A673 (cell line): Measurements from ENCODE around the gene PNPLA1. TPM values are rescaled to one million over a fixed set of nuclear protein-coding genes. Genes with fewer than 3 reads are reported as not detected.

Experiments used
- BruUV-seq: library from RNA; stranded (reverse); fragments of 400-500 nt; replicated peaks from 2 replicates; lab custom pipeline; 2021; lab: Mats Ljungman, UMichigan
- CTCF ChIA-PET: fragments of 300-600 bp; sonication (Branson Sonifier 250); formaldehyde crosslinking; loops from one replicate; lab custom pipeline; 2022; ENCODE audit warnings: antibody characterized with exemption; lab: Charles Lee
- POLR2A ChIA-PET: fragments of 300-600 bp; sonication (Branson Sonifier 250); formaldehyde crosslinking; loops from one replicate; lab custom pipeline; 2022; ENCODE audit warnings: antibody characterized with exemption; ENCODE audit not compliant: low non-redundant PET; lab: Charles Lee
- DNase-seq: peaks from one replicate; pipeline ENCODE4 v3.0.0-alpha.2; 2015; ENCODE audit warnings: low spot score
- H3K27ac ChIP-seq: fragments of 200-600 bp; sonication (generic); 2 replicates; pipeline ENCODE4 v1.5.1; 2016; ENCODE audit warnings: mixed run types, low read depth, mild to moderate bottlenecking, mixed read lengths, antibody characterized with exemption, low read length; ENCODE audit not compliant: poor library complexity, severe bottlenecking
- H3K27me3 ChIP-seq: fragments of 200-600 bp; sonication (generic); replicated peaks from 2 replicates; pipeline ENCODE4 v1.6.1; 2017; ENCODE audit warnings: mixed run types, low read depth, mild to moderate bottlenecking, mixed read lengths, antibody characterized with exemption, low read length; ENCODE audit not compliant: insufficient read depth, poor library complexity
- H3K36me3 ChIP-seq: fragments of 200-600 bp; sonication (generic); 2 replicates; pipeline ENCODE4 v1.6.1; 2016; ENCODE audit warnings: mixed run types, mild to moderate bottlenecking, mixed read lengths, antibody characterized with exemption, low read length; ENCODE audit not compliant: insufficient read depth, poor library complexity, severe bottlenecking
- H3K4me1 ChIP-seq: fragments of 200-600 bp; sonication (generic); 2 replicates; pipeline ENCODE4 v1.6.1; 2017; ENCODE audit warnings: mixed run types, mild to moderate bottlenecking, mixed read lengths, antibody characterized with exemption, low read length; ENCODE audit not compliant: insufficient read depth, poor library complexity, severe bottlenecking
- H3K4me3 ChIP-seq: fragments of 200-600 bp; sonication (generic); 2 replicates; pipeline ENCODE4 v1.5.1; 2016; ENCODE audit warnings: low read depth, mixed run types, mild to moderate bottlenecking, mixed read lengths, low read length; ENCODE audit not compliant: poor library complexity, severe bottlenecking
- H3K9me3 ChIP-seq: fragments of 200-600 bp; sonication (generic); 2 replicates; pipeline ENCODE4 v1.6.1; 2016; ENCODE audit warnings: mixed run types, low read depth, mild to moderate bottlenecking, mixed read lengths, antibody characterized with exemption, low read length; ENCODE audit not compliant: poor library complexity, severe bottlenecking
- CTCF ChIP-seq: fragments of 300-800, 200-600 bp; sonication (generic); conservative IDR thresholded peaks from 2 replicates; pipeline ENCODE4 v1.5.1; 2017; ENCODE audit warnings: low read depth, mild to moderate bottlenecking, antibody characterized with exemption, low read length, moderate library complexity, mixed read lengths
- EZH2 ChIP-seq: fragments of 200-600 bp; sonication (generic); IDR thresholded peaks from 2 replicates; pipeline ENCODE4 v1.6.1; 2017; ENCODE audit warnings: borderline replicate concordance, low read depth, mild to moderate bottlenecking, mixed read lengths, antibody characterized with exemption, low read length; ENCODE audit not compliant: poor library complexity, severe bottlenecking
- intact Hi-C: fragments of 100-400 bp; cut with micrococcal nuclease; formaldehyde crosslinking; loops from one replicate; pipeline ENCODE4 v1.10.0; 2022; ENCODE audit not compliant: unreplicated experiment
- total RNA-seq: library from RNA; stranded (reverse); gene quantifications from 2 replicates; pipeline ENCODE4 v1.2.3, GENCODE V29; 2021

The PNPLA1 gene
- total RNA-seq, 1 experiment from 2014 or later, result 0.26 TPM

DNA sequence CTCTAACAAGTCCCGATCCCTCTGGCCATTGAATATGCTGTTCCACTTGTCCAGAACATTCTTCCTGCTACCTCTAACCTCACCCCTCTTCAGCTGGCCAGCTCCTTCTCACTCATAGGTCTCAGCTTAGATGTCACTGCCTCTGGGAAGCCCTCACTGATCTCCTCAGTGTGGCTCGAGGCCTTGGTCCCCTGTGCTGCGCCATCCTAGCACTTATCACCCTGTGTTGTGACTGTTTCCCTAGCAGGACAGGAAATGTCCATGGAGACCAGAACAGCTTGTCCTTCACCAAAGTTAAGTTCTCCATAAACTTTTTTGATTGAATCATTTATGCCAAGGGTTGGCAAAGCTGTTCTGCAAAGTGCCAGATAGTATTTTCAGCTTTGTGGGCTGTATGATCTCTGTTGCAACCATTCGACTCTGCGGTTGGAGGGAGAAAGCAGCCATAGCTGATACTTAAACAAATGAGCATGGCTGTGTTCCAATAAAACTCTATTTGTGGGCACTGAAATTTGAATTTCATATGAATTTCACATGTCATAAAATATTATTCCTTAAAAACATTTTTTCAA is 73.3 kb downstream of the PNPLA1 start:
- H3K4me1 ChIP-seq, result no peaks in the 10 kb centered on the region
- H3K4me3 ChIP-seq, result no peak overlapping the region
- TF ChIP-seq EZH2 (no peak), CTCF (no peak)
- no peaks in the 10 kb centered on the region for H3K9me3 ChIP-seq
- no peak for DNase-seq
- CTCF ChIA-PET, result interaction anchor here (0.6 kb wide), 1 partner anchor 784 kb away, joined by 11 read pairs; no protein-coding TSS in a partner anchor
- intact Hi-C loops, result no loop called here
- no peak overlapping the region for H3K27ac ChIP-seq
- no TSS peak for BruUV-seq
- no peaks in the 10 kb centered on the region for H3K27me3 ChIP-seq
- POLR2A ChIA-PET, result no interaction called here
- H3K36me3 ChIP-seq, result no peaks in the 10 kb centered on the region

DNA sequence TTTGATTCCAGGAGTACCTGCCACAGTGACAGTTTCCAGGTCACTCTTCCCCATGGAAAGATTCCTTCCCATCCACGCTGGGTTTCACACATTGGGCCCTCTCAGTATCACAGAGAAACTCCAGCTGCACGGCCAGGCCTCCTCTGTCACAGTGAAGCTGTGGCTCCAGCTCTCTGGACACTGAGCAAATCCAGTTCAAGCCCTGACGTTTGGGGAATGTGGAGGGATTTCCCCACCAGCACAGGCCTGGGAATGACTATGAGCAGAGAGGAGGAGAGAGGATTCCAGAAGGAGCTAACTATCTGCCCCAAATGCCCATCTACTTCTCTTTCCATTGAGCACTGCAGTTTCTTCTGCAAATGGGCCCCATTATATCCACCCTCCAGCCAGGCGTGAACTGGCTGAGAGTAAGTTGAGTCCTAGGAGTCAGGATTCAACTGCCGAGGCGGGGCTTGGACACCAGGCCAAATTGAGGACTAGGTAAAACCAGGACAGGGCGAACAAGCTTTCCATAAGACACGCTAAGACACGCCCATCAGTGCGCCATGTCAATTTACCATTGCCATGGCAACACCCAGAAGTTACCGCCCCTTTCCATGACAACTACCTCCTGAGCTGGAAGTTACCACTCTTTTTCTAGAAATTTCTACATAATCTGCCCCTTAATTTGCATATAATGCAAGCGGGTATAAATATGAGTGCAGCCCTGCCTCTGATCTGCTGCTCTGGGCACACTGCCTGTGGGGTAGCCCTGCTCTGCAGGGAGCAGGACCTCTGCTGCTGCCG is 76.0 kb downstream of the PNPLA1 start:
- no peak for DNase-seq
- Histone ChIP-seq H3K27me3 (no peaks in the 10 kb centered on the region), H3K9me3 (no peaks in the 10 kb centered on the region), H3K27ac (no peak overlapping the region), H3K36me3 (no peaks in the 10 kb centered on the region), H3K4me1 (no peaks in the 10 kb centered on the region), H3K4me3 (no peak overlapping the region)
- TF ChIP-seq EZH2 (no peak), CTCF (no peak)
- intact Hi-C loops, result no loop called here
- ChIA-PET POLR2A (no interaction called here), CTCF (interaction anchor here (0.6 kb wide), 1 partner anchor 102 kb away, joined by 3 read pairs; no protein-coding TSS in a partner anchor)
- BruUV-seq, result no TSS peak

GRCh38 chr6:36346486-36347273 is 76.8 kb downstream of the PNPLA1 start:
- BruUV-seq, result no TSS peak
- intact Hi-C loops, result no loop called here
- TF ChIP-seq EZH2 (no peak), CTCF (no peak)
- POLR2A ChIA-PET, result no interaction called here
- Histone ChIP-seq H3K9me3 (no peaks in the 10 kb centered on the region), H3K27me3 (no peaks in the 10 kb centered on the region), H3K4me3 (no peak overlapping the region), H3K4me1 (no peaks in the 10 kb centered on the region), H3K27ac (no peak overlapping the region), H3K36me3 (no peaks in the 10 kb centered on the region)
- no peak for DNase-seq
- CTCF ChIA-PET, result no interaction called here
